Activated CD4-positive, alpha-beta T cell treated with anti-CD3 and anti-CD28 coated beads, Interleukin-2, amount 50 U/mL, for 1 hour (primary cell): Measurements from ENCODE around the gene OR2W1.

Source experiments
- DNase-seq: peaks from one replicate; pipeline ENCODE4 v3.0.0-alpha.2; 2020

OR2W1 gene

DNA sequence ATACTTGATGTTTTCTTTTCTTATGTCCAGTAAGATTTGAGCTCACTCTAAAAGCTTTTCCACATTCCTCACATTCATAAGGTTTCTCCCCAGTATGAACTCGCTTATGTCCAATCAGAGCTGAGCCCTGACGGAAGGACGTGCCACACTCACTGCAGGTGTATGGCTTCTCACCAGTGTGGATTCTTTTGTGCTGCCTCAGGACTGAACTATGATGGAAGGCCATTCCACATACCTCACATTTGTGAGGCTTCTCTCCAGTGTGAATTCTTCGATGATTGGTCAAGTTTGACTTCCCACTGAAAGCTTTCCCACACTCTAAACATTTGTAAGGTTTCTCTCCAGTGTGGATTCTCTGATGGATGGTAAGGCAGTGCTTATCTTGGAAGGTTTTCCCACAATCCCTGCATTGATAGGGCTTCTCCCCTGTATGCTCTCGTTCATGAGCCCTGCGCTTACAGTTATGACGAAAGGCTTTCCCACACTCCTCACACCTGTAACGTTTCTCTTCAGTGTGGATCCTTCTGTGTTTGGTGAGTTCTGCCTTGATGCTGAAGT is 49.8 kb downstream of the OR2W1 start:
- DNase-seq: no peak
